Measurements from ENCODE around the gene PCSK4.
A peak's percentile ranks its signal among the peaks of the same experiment; 100 is the strongest.
"Not testable (repeated sequence)": the region's sequence is repeated elsewhere in the genome, so short reads cannot be mapped to it uniquely, and the experiment has no call there.

The PCSK4 gene

GRCh38 chr19:1486720-1487575 is 3.2 kb downstream of the PCSK4 start:
- no peak for DNase-seq (ENCODE audit: low spot score)

- no peak for DNase-seq (ENCODE audit: low spot score)
These were observed 6.1 kb downstream of the PCSK4 start for GRCh38 chr19:1483979-1484428.

DNA sequence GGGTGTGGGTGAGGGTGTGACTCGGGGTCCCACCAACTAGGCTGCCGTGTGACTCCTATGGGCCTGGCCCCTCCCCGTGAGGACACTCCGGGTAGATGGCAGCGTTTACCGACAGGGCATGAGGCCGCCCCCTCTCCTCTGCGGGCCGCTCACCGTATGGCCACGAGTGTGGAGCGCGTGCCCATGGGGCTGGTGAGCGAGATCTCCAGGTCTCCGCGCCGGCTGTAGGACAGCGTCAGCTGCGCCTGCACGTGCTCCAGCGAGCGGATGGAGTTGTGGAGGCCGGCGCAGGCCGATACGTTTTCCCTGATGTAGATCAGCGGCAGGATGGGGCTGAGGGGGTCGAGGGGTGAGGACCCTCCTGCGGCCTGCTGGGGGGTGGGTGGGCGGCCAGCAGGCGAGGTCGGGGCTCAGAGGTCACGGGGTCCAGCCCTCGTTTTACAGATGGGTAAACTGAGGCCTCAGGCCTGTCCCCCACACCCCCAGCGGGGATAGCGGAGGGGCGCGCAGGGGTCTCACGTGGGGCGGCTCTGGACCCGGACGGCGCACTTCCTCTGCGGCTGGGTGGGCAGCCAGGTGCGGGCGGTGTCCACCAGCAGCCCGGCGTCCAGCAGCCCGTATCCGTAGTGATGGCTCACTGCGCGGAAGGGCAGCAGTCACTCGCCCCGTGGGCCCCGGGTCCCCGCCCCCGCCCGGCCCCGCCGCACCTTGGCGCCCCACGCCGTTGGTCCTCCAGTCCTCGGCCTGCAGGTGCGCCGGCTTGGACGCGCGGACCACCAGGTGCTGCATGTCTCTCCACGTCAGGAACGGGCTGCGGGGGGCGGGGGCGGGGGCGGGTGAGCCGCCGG is 6.8 kb downstream of the PCSK4 start:
- no peak for DNase-seq (ENCODE audit: low spot score)

DNA sequence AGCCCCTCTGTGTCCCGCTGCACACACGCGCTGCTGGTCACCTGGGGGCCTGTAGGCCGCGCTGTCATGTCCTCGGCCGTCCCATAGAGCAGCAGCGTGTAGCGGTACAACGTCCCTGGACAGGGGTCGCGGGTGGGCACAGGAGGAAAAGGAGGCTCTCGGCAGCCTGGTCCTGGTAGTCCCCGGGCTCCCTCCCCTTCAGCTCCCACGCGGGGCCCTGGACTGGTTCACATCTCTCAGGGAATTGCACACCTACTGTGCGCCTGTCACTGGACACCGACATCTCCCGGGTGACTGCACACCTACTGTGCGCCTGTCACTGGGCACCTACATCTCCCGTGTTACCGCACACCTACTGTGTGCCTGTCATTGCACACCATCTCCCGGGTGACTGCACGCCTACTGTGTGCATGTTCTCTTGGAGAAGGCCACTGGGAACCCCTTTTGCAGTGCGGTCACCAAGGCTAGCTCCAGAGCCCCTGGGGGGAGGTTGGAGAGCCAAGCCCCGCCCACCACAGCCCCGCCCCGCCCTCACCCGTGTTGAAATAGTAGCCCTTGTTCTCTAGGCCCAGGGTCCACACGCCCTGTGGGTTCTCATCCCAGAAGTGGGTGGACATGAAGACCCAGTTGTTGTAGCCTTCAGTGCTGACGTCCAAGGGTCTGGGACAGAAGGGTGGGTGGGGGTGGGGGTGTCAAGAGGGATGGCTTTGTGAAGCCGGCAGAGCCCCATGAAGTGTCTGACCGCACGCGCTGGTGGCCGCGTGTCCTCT is 7.6 kb downstream of the PCSK4 start:
- DNase-seq (ENCODE audit: low spot score), result no peak

DNA sequence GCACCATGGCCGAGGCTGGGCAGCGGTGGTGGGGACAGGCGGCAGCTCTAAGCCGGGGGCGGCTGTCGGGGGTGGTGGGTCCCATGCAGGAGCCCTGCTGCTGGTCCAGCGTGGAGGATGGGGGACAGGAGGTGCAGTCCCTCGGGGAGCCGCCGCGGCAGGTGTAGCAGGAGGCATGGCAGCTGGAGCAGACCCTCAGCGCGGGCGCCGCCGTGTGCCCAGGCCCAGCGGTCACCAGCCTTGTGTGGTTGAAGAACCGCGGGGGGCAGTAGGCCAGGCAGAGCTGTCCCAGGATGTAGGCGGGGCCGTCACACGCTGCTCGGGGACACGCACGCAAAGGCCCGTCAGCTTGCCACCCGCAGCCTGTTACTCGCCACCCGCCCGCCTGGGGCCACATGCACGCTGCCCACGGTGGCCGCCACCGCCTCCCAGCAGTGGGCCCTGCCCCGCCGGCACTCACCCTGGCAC is 8.2 kb downstream of the PCSK4 start:
- DNase-seq (ENCODE audit: low spot score), result no peak

DNA sequence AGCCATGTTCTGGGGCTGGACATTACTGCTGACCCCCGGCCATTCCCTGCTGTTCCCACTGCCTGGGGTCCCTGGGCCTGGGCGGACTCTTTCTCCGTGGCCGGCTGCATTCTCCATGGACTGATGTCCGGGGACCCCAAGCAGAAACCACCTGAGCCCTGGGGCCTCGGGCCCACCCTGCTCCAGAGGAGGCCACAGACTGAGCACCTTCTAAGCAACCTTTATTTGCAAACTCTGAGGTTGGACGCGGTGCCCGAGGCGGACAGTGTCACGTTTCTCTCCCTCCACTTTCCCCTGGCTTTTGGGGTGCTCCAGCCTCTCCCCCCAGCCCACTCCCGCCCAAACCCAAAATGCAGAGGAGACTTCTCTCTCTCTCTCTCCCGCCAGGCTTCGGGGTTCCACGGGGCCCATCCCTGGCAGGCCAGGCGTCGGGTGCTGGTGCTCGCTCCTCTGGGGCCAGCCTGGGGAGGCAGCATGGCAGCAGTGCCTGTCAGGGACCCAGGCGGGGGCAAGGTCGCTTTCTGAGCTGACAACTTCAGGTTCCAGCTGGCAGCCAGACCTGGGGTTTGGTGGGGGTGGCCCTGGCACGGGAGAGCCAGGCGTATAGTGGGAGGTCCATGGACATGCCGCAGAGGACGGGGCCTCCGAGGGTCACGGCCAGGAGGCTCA is 8.8 kb downstream of the PCSK4 start:
- no peak for DNase-seq (ENCODE audit: low spot score)

- DNase-seq (ENCODE audit: low spot score), result peak; percentile 96
These were observed 11.0 kb downstream of the PCSK4 start, which contains the start of gene C19orf25 for GRCh38 chr19:1478934-1479707. C19orf25 (minus strand) TSS chr19:1479215; CDS start chr19:1478903, 312 bp downstream.

- not testable (repeated sequence) for DNase-seq (ENCODE audit: low spot score)
These were observed 13.1 kb downstream of the PCSK4 start for GRCh38 chr19:1477056-1477455.

GRCh38 chr19:1475751-1476437 is 14.3 kb downstream of the PCSK4 start:
- DNase-seq (ENCODE audit: low spot score), result no peak

DNA sequence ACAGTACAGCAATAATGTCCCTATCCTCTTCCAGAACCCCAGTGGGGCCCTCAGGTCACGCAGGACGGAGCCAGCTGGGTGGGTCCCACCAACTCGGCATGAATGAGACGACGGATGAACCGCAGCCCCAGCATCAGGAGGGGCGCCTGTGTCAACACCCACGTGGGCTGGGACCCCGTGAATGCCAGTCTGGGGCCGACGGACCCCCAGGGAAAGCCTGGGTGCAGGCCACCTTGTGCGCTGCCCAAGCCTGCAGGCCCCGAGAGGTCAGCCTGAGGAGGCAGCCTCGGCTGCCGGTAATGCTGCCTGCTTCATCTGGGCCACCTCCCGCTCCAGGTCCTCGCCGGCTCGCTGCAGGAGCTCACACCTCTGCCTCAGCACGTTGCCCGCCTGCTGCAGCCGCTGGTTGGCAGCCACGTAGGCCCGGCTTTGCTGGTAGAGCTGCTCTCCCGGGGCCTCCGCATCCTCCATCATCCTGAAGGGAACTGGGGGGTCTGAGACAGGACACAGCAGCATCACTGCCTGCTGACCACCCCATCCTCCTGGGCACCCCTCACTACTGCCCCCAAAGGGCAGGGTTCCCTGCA is 15.3 kb downstream of the PCSK4 start:
- no peak for DNase-seq (ENCODE audit: low spot score)

DNA sequence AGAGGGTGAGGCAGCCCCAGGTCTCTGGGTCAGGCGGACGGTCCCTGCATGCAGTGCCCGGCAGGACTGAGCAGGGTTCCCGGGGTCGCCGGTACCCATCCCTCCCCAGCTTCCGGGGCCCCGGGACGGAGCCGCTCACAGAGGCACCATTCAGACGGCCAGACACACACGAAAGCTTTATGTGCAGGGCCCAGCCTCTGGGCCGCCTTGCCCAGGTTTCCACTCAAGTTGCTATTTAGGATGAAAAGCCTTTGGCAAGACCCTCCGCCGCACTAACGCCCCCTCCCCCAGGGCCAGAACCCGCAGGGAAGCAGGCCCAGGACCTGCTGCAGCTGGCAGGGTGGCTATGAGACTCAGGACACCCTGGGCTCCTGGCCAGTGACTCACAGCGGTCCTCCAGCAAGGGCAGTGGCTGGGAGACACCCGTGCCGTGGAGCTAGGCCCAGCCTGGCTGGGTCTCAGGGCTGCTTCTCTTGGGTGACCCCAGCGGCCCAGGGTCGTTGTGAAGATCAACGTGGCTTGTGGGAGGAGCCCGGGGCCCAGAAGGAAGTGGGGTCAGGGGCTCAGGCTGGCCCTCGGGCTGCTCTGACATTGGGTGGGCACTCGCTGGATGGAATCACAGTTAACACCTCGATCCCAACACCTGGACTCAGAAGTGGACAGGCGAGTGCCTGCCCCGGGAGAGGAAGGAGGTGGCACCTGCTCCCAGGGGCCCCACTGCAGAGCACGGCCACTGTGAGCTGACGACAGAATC is 16.0 kb downstream of the PCSK4 start:
- DNase-seq (ENCODE audit: low spot score), result no peak

GRCh38 chr19:1473085-1473851 is 16.9 kb downstream of the PCSK4 start:
- DNase-seq (ENCODE audit: low spot score), result no peak

- no peak for DNase-seq (ENCODE audit: low spot score)
These were observed 17.7 kb downstream of the PCSK4 start for GRCh38 chr19:1472231-1473084.

- DNase-seq (ENCODE audit: low spot score), result no peak
These were observed 18.5 kb downstream of the PCSK4 start for GRCh38 chr19:1471515-1472160.

GRCh38 chr19:1471010-1471514 is 19.1 kb downstream of the PCSK4 start:
- DNase-seq (ENCODE audit: low spot score), result peak; percentile 78

- peak; percentile 82 for DNase-seq (ENCODE audit: low spot score)
These were observed 19.7 kb downstream of the PCSK4 start for GRCh38 chr19:1470305-1471009.

Measured in iPS-NIHi11 (cell line).